Measurements from ENCODE around the gene PRB4. TPM values are rescaled to one million over a fixed set of nuclear protein-coding genes. Genes with fewer than 3 reads are reported as not detected.

Gene PRB4
- total and polyA plus RNA-seq, 10 of the 15 experiments (the other 5 are each of a cell fraction or from before 2014, with no cell fraction given): not detected

- ChIA-PET SMC1A (ENCODE audit: uncharacterized antibody, unreplicated experiment) (no interaction called here), RAD21 (ENCODE audit: unreplicated experiment) (no interaction called here), POLR2A (no interaction called here), CTCF (no interaction called here)
- no peak overlapping the region for H3K4me3 ChIP-seq
- no peak overlapping the region for H3K4me2 ChIP-seq (ENCODE audit: control insufficient read depth, insufficient read depth)
- H3K36me3 ChIP-seq (ENCODE audit: control insufficient read depth in 2 of 2, insufficient read depth in 2 of 2, low read length in 1 of 2): no peaks in the 10 kb centered on the region
- no peak overlapping the region for H3K27ac ChIP-seq (ENCODE audit: control insufficient read depth, insufficient read depth)
- H4K20me1 ChIP-seq (ENCODE audit: control insufficient read depth, insufficient read depth): no peaks in the 10 kb centered on the region
- H3K27me3 ChIP-seq (replicated peaks in 1 of 2; ENCODE audit: control insufficient read depth in 2 of 2, insufficient read depth in 2 of 2, low read length in 1 of 2): no peaks in the 10 kb centered on the region
- H2AFZ ChIP-seq (ENCODE audit: control insufficient read depth, low read depth, low read length): no peak overlapping the region
- no peak overlapping the region for H3K9ac ChIP-seq (ENCODE audit: control insufficient read depth, insufficient read depth, low read length)
- intact Hi-C loops (cut with micrococcal nuclease; ENCODE audit: unreplicated experiment): loop anchor here (2.0 kb wide), 1 partner anchor 47 kb away; the partner anchor contains the start of gene PRB2
- ATAC-seq (peak; percentile 81), DNase-seq (ENCODE audit: low read depth, low spot score) (no peak), FAIRE-seq (no peak)
- H3K9me3 ChIP-seq (replicated peaks; ENCODE audit: control insufficient read depth, insufficient read depth, low read length): no peaks in the 10 kb centered on the region
- in situ Hi-C loops (cut with MboI): loop anchor here (5.0 kb wide), 1 partner anchor 49 kb away; the partner anchor contains the start of gene PRB2
- H3K4me1 ChIP-seq (ENCODE audit: control insufficient read depth, insufficient read depth, low read length): no peaks in the 10 kb centered on the region
- 20% methylated on average over 6 of the region's 6 CpGs for WGBS (ENCODE audit: insufficient coverage, insufficient replicate concordance, low lambda C conversion rate, missing lambda C conversion rate)
- no TSS peak for BruUV-seq (replicated peaks)
- H3K79me2 ChIP-seq (ENCODE audit: control insufficient read depth, insufficient read depth, low read length): no peaks in the 10 kb centered on the region
- TF ChIP-seq MYB (IDR thresholded peaks at IDR 0.05; ENCODE audit: borderline replicate concordance, low read depth, low read length) (no peak), CTCF (IDR thresholded peaks at IDR 0.05 in 2 of 3, conservative IDR thresholded peaks at IDR 0.05 in 1 of 3; ENCODE audit: control insufficient read depth in 2 of 3, extremely low read depth in 1 of 3, insufficient read depth in 1 of 3, low read depth in 3 of 3, low read length in 3 of 3) (peak in 2 of 3 experiments; percentile 15 to 27; a peak in 1 of 6 replicates)
Observed at GRCh38 chr12:11347810-11348209, 37.6 kb upstream of the PRB4 start.

- 45% methylated on average over 2 of the region's 2 CpGs for WGBS (ENCODE audit: insufficient coverage, insufficient replicate concordance, low lambda C conversion rate, missing lambda C conversion rate)
- ATAC-seq: no peak
- Histone ChIP-seq H4K20me1 (ENCODE audit: control insufficient read depth, insufficient read depth) (no peaks in the 10 kb centered on the region), H3K9ac (ENCODE audit: control insufficient read depth, insufficient read depth, low read length) (no peak overlapping the region), H3K9me3 (replicated peaks; ENCODE audit: control insufficient read depth, insufficient read depth, low read length) (no peaks in the 10 kb centered on the region; the same call in 2 of the 3 replicates), H3K4me3 (no peak overlapping the region), H3K79me2 (ENCODE audit: control insufficient read depth, insufficient read depth, low read length) (no peaks in the 10 kb centered on the region), H3K4me2 (ENCODE audit: control insufficient read depth, insufficient read depth) (no peak overlapping the region), H2AFZ (ENCODE audit: control insufficient read depth, low read depth, low read length) (no peak overlapping the region), H3K36me3 (ENCODE audit: control insufficient read depth in 2 of 2, insufficient read depth in 2 of 2, low read length in 1 of 2) (no peaks in the 10 kb centered on the region), H3K27me3 (replicated peaks in 1 of 2; ENCODE audit: control insufficient read depth in 2 of 2, insufficient read depth in 2 of 2, low read length in 1 of 2) (no peaks in the 10 kb centered on the region), H3K27ac (ENCODE audit: control insufficient read depth, insufficient read depth) (no peak overlapping the region), H3K4me1 (ENCODE audit: control insufficient read depth, insufficient read depth, low read length) (no peaks in the 10 kb centered on the region)
- intact Hi-C loops (cut with micrococcal nuclease; ENCODE audit: unreplicated experiment): no loop called here
- SMC1A ChIA-PET (ENCODE audit: uncharacterized antibody, unreplicated experiment): no interaction called here
- no peak for DNase-seq (ENCODE audit: low read depth, low spot score)
- RAD21 ChIA-PET (ENCODE audit: unreplicated experiment): no interaction called here
- POLR2A ChIA-PET: interaction anchor here (0.6 kb wide), 1 partner anchor 136 kb away, joined by 3 read pairs; no protein-coding TSS in a partner anchor
- in situ Hi-C loops (cut with MboI): no loop called here
- BruUV-seq (replicated peaks): no TSS peak
- TF ChIP-seq RBBP5 (conservative IDR thresholded peaks at IDR 0.05) (no peak), MYB (IDR thresholded peaks at IDR 0.05; ENCODE audit: borderline replicate concordance, low read depth, low read length) (no peak), USF2 (IDR thresholded peaks at IDR 0.05; ENCODE audit: borderline replicate concordance, low read depth, low read length) (no peak), MLLT1 (IDR thresholded peaks at IDR 0.05) (no peak), SREBF2 (IDR thresholded peaks at IDR 0.05; ENCODE audit: low read length) (no peak), ZNF274 (IDR thresholded peaks at IDR 0.05; ENCODE audit: insufficient read depth, insufficient read length) (no peak)
- FAIRE-seq: no peak
- CTCF ChIA-PET: no interaction called here
Observed at GRCh38 chr12:11344500-11344899, 34.3 kb upstream of the PRB4 start.
